ENCODE measurements around the gene SHD. TPM values are rescaled to one million over a fixed set of nuclear protein-coding genes. Genes with fewer than 3 reads are reported as not detected.

Gene SHD
- total and polyA plus RNA-seq, 9 of the 15 experiments (the other 6 are each of a cell fraction or from before 2014, with no cell fraction given): 0.05 to 0.62 (median 0.15) TPM; not detected in 5

GRCh38 chr19:4322942-4323665 is 44.0 kb downstream of the SHD start:
- Histone ChIP-seq H3K9me3 (replicated peaks; ENCODE audit: control insufficient read depth, insufficient read depth, low read depth, low read length) (peaks cover 4% of the 10 kb centered on the region; the same call in 1 of the 2 replicates), H2AFZ (ENCODE audit: low read depth, low read length) (no peak overlapping the region), H3K4me2 (ENCODE audit: insufficient read depth, low read length) (no peak overlapping the region), H3K4me1 (replicated peaks in 1 of 2; ENCODE audit: control insufficient read depth in 2 of 2, insufficient read depth in 2 of 2, low read length in 2 of 2) (peaks cover 0 to 39% of the 10 kb centered on the region in 2 experiments; a peak in 3 of 5 replicates), H3K9ac (ENCODE audit: insufficient read depth in 1 of 2, low read depth in 2 of 2, low read length in 2 of 2) (peak overlapping the region in 1 of 2 experiments; percentile 23; a peak in 2 of 4 replicates), H4K20me1 (replicated peaks; ENCODE audit: control insufficient read depth, insufficient read depth, low read length) (peaks cover 7% of the 10 kb centered on the region; the same call in 1 of the 2 replicates), H3K9me1 (ENCODE audit: control insufficient read depth, insufficient read depth, low read length) (no peaks in the 10 kb centered on the region), H3K79me2 (ENCODE audit: control insufficient read depth, insufficient read depth, low read length) (peaks cover 2% of the 10 kb centered on the region; the same call in 1 of the 3 replicates), H3K36me3 (ENCODE audit: control insufficient read depth, insufficient read depth, low read length) (no peaks in the 10 kb centered on the region), H3K27ac (ENCODE audit: extremely low read depth, low read depth, low read length) (no peak overlapping the region), H3K4me3 (no peak overlapping the region), H3K27me3 (ENCODE audit: control insufficient read depth in 2 of 2, insufficient read depth in 2 of 2, low read length in 2 of 2) (no peaks in the 10 kb centered on the region; a peak in 1 of 5 replicates)
- ChIA-PET POLR2A (interaction anchor here (0.6 to 1.1 kb wide), 3 partner anchors 15 to 330 kb away, joined by 3 to 6 read pairs (median 3); no protein-coding TSS in a partner anchor), CTCF (ENCODE audit: low intra/inter-chr PET ratio) (no interaction called here)
- intact Hi-C loops (cut with micrococcal nuclease) (no loop called here), in situ Hi-C loops (cut with MboI) (no loop called here)
- ATAC-seq (no peak), DNase-seq (ENCODE audit: extremely low read depth in 1 of 4, low spot score in 3 of 4) (no peak), FAIRE-seq (no peak)
- WGBS (ENCODE audit: insufficient coverage, low coverage, missing lambda C conversion rate): 80% methylated on average over 35 of the region's 37 CpGs
- no TSS peak for BruUV-seq (replicated peaks)
- no peak for TF ChIP-seq DNMT1 (IDR thresholded peaks at IDR 0.05)
- no peak for TF ChIP-seq ZNF140 (CRISPR knock-in tag; IDR thresholded peaks at IDR 0.05)
- TF ChIP-seq ZBTB33 (CRISPR knock-in tag; IDR thresholded peaks at IDR 0.05): peak; percentile 90
- no peak for TF ChIP-seq TAF15 (IDR thresholded peaks at IDR 0.05; ENCODE audit: low read depth, low read length)
